ENCODE results near the gene SLAMF7. TPM values are rescaled to one million over a fixed set of nuclear protein-coding genes. Genes with fewer than 3 reads are reported as not detected.

SLAMF7 gene
- total and polyA plus RNA-seq, 2 donors (not counting 1 experiment from before 2014, with no cell fraction given): 13.1 to 52.6 TPM

DNA sequence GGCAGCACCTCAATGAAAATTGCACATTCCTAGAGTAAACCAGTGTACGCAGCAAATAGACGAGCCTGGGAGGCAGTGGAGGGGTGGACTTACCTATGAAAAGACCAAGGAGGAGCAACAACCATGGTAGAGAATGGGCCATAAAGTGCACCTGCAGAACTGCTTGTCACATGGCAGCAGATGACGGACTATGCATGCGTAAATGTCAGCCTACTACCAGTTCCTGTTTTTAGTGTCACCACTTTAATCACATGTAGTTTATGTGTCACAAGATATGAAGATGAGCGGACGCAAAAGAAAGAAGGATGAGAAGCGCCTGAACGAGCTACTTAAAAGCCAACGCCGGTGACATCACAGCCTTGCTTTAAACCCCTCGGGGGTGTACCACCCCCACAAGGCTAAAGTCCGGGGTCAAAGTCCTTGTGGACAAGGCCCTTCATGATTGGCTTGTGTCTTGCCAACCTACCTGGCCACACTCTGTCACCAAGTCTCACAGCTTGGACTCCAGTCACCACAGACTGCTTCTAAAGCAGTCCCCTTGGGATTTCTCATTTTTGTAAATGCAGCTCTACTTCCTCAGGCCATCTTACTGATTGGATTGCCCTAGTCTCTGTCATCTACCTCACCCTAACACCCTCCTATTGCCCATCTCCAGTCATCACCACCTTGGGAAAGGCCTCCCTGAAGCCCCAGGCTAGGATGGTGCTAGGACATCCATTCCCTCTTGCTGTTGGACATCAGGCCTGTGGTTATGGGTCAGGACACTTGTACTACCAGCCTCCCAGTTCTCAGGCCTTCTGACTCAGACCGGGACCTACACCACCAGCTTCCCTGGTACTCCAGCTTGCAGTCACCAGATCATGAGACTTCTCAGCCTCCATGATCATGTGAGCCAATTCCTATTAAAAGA, 50.9 kb downstream of the SLAMF7 start:
- ATAC-seq (ENCODE audit: low read depth) (peak; percentile 77), DNase-seq (peak; percentile 98)
- H3K79me2 ChIP-seq (ENCODE audit: control insufficient read depth, insufficient read depth, low read length): peaks cover 25% of the 10 kb centered on the region
- peak overlapping the region; percentile 63 for H3K9ac ChIP-seq (ENCODE audit: low read length)
- H3K36me3 ChIP-seq (replicated peaks in 1 of 2; ENCODE audit: control extremely low read depth in 1 of 2, control insufficient read depth in 1 of 2, extremely low read depth in 1 of 2, insufficient read depth in 2 of 2, low read length in 1 of 2): no peaks in the 10 kb centered on the region
- H4K20me1 ChIP-seq (ENCODE audit: control insufficient read depth, insufficient read depth, low read length, poor library complexity, severe bottlenecking): no peaks in the 10 kb centered on the region
- intact Hi-C loops (cut with micrococcal nuclease): loop anchor here (1.0 to 10.0 kb wide), 3 partner anchors 8 to 445 kb away; partner anchors contain the start of genes COPA, NCSTN and USF1
- 22% methylated on average over 10 of the region's 13 CpGs for WGBS (ENCODE audit: insufficient coverage)
- Mint-ChIP-seq H3K4me1 (peaks cover 42% of the 10 kb centered on the region), H3K27ac (peak overlapping the region; percentile 98), H3K4me3 (peak overlapping the region; percentile 68), H3K9me3 (ENCODE audit: insufficient read depth) (no peaks in the 10 kb centered on the region), H3K27me3 (no peaks in the 10 kb centered on the region)
- peak overlapping the region; percentile 65 for H3K4me2 ChIP-seq (replicated peaks; ENCODE audit: low read depth, low read length, poor library complexity, severe bottlenecking)
- peaks cover 28 to 34% of the 10 kb centered on the region in 2 donors for H3K4me1 ChIP-seq (ENCODE audit: control insufficient read depth in 2 of 2, insufficient read depth in 2 of 2, low read length in 2 of 2)
- peak overlapping the region in 1 of 5 experiments; percentile 19 for H3K4me3 ChIP-seq (ENCODE audit: control extremely low read depth in 1 of 5, extremely low read depth in 1 of 5, insufficient read depth in 1 of 5, low read depth in 2 of 5, low read length in 4 of 5)
- H3K27ac ChIP-seq (ENCODE audit: low read length in 2 of 2): peak overlapping the region; percentile 99
- no peak for TF ChIP-seq EZH2 (IDR thresholded peaks at IDR 0.05; ENCODE audit: borderline replicate concordance, insufficient read depth, low read depth, low read length, poor library complexity, severe bottlenecking)
- TF ChIP-seq, protein P1, sequence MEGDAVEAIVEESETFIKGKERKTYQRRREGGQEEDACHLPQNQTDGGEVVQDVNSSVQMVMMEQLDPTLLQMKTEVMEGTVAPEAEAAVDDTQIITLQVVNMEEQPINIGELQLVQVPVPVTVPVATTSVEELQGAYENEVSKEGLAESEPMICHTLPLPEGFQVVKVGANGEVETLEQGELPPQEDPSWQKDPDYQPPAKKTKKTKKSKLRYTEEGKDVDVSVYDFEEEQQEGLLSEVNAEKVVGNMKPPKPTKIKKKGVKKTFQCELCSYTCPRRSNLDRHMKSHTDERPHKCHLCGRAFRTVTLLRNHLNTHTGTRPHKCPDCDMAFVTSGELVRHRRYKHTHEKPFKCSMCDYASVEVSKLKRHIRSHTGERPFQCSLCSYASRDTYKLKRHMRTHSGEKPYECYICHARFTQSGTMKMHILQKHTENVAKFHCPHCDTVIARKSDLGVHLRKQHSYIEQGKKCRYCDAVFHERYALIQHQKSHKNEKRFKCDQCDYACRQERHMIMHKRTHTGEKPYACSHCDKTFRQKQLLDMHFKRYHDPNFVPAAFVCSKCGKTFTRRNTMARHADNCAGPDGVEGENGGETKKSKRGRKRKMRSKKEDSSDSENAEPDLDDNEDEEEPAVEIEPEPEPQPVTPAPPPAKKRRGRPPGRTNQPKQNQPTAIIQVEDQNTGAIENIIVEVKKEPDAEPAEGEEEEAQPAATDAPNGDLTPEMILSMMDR (IDR thresholded peaks at IDR 0.05): no peak
- H3K9me3 ChIP-seq (ENCODE audit: control extremely low read depth in 1 of 3, control insufficient read depth in 2 of 3, insufficient read depth in 1 of 3, low read length in 2 of 3): peaks cover 0 to 7% (median 0%) of the 10 kb centered on the region in 3 donors
- ChIA-PET CTCF (interaction anchor here (0.8 to 4.9 kb wide), 12 partner anchors 8 to 164 kb away, joined by 3 to 21 read pairs (median 5); partner anchors contain the start of gene ITLN2), POLR2A (interaction anchor here (0.7 to 1.7 kb wide), 5 partner anchors 8 to 24 kb away, joined by 3 to 9 read pairs (median 4); no protein-coding TSS in a partner anchor)
- no peaks in the 10 kb centered on the region for H3K27me3 ChIP-seq (replicated peaks in 1 of 4; ENCODE audit: control extremely low read depth in 1 of 4, control insufficient read depth in 3 of 4, insufficient read depth in 4 of 4, low read length in 3 of 4)
- peak overlapping the region; percentile 36 for H2AFZ ChIP-seq (ENCODE audit: insufficient read depth, low read depth, low read length, poor library complexity, severe bottlenecking)

All from B cell (primary cell).